Measurements from ENCODE around the gene ARX.

ARX gene

GRCh38 chrX:25002661-25003020, 13.1 kb downstream of the ARX start:
- no peak overlapping the region for H3K27ac Mint-ChIP-seq
- peaks cover 24% of the 10 kb centered on the region for H3K36me3 Mint-ChIP-seq (ENCODE audit: low read depth)
- DNase-seq, result peak; percentile 22
- peak overlapping the region; percentile 73 for H3K4me3 Mint-ChIP-seq
- H3K27me3 Mint-ChIP-seq (ENCODE audit: low read depth, poor library complexity), result peaks cover 97% of the 10 kb centered on the region
- peaks cover 1% of the 10 kb centered on the region for H3K9me3 Mint-ChIP-seq
- TF ChIP-seq CTCF (IDR thresholded peaks at IDR 0.05), result no peak
- peaks cover 30% of the 10 kb centered on the region for H3K4me1 Mint-ChIP-seq

GRCh38 chrX:25001808-25002660, 13.7 kb downstream of the ARX start:
- H3K4me3 Mint-ChIP-seq, result no peak overlapping the region
- TF ChIP-seq CTCF (IDR thresholded peaks at IDR 0.05), result no peak
- peaks cover 97% of the 10 kb centered on the region for H3K27me3 Mint-ChIP-seq (ENCODE audit: low read depth, poor library complexity)
- no peaks in the 10 kb centered on the region for H3K9me3 Mint-ChIP-seq
- peaks cover 30% of the 10 kb centered on the region for H3K4me1 Mint-ChIP-seq
- no peak overlapping the region for H3K27ac Mint-ChIP-seq
- peaks cover 29% of the 10 kb centered on the region for H3K36me3 Mint-ChIP-seq (ENCODE audit: low read depth)
- DNase-seq, result peak; percentile 36

- Mint-ChIP-seq H3K27me3 (ENCODE audit: low read depth, poor library complexity) (peaks cover 80% of the 10 kb centered on the region), H3K4me1 (peaks cover 33% of the 10 kb centered on the region), H3K4me3 (no peak overlapping the region), H3K9me3 (no peaks in the 10 kb centered on the region), H3K27ac (no peak overlapping the region), H3K36me3 (ENCODE audit: low read depth) (peaks cover 47% of the 10 kb centered on the region)
- no peak for TF ChIP-seq CTCF (IDR thresholded peaks at IDR 0.05)
- DNase-seq, result no peak
These were observed 16.3 kb downstream of the ARX start for GRCh38 chrX:24999511-24999910.

GRCh38 chrX:24996096-24996709, 19.6 kb downstream of the ARX start:
- no peak overlapping the region for H3K4me3 Mint-ChIP-seq
- H3K27me3 Mint-ChIP-seq (ENCODE audit: low read depth, poor library complexity), result peaks cover 53% of the 10 kb centered on the region
- H3K27ac Mint-ChIP-seq, result no peak overlapping the region
- peaks cover 47% of the 10 kb centered on the region for H3K36me3 Mint-ChIP-seq (ENCODE audit: low read depth)
- H3K9me3 Mint-ChIP-seq, result no peaks in the 10 kb centered on the region
- H3K4me1 Mint-ChIP-seq, result peaks cover 26% of the 10 kb centered on the region
- no peak for DNase-seq
- TF ChIP-seq CTCF (IDR thresholded peaks at IDR 0.05), result no peak

GRCh38 chrX:24993879-24994278, 21.9 kb downstream of the ARX start:
- H3K27me3 Mint-ChIP-seq (ENCODE audit: low read depth, poor library complexity), result peaks cover 29% of the 10 kb centered on the region
- TF ChIP-seq CTCF (IDR thresholded peaks at IDR 0.05), result no peak

More at GRCh38 chrX:24993879-24994278, 21.9 kb downstream of the ARX start:
- Mint-ChIP-seq H3K4me1 (peaks cover 38% of the 10 kb centered on the region), H3K9me3 (no peaks in the 10 kb centered on the region), H3K36me3 (ENCODE audit: low read depth) (peaks cover 29% of the 10 kb centered on the region), H3K27ac (no peak overlapping the region), H3K4me3 (no peak overlapping the region)
- no peak for DNase-seq

All from nephron progenitor cell (in vitro differentiated cells).